Activated CD4-positive, alpha-beta T cell treated with anti-CD3 and anti-CD28 coated beads, Interleukin-2, amount 50 U/mL, for 24 hours (primary cell): ENCODE results near the gene TMEM30A.

ENCODE experiments used
- DNase-seq, 2 donors: peaks; one replicate each; pipeline ENCODE4 v3.0.0-alpha.2; 2020; ENCODE audit warnings: low read depth in 1 of 2, low spot score in 1 of 2

TMEM30A gene

GRCh38 chr6:75292555-75292954, 8.0 kb upstream of the TMEM30A start:
- no peak for DNase-seq

- no peak for DNase-seq
Observed at GRCh38 chr6:75291744-75292143, 7.2 kb upstream of the TMEM30A start.

GRCh38 chr6:75291331-75291730, 6.7 kb upstream of the TMEM30A start:
- DNase-seq = no peak

GRCh38 chr6:75290136-75290945, 5.7 kb upstream of the TMEM30A start:
- DNase-seq = no peak

GRCh38 chr6:75288023-75288422, 3.4 kb upstream of the TMEM30A start:
- no peak for DNase-seq

- DNase-seq = no peak
Observed at GRCh38 chr6:75287424-75287823, 2.8 kb upstream of the TMEM30A start.

- DNase-seq = no peak
Observed at GRCh38 chr6:75286955-75287354, 2.4 kb upstream of the TMEM30A start.

GRCh38 chr6:75285283-75285639, 669 bp upstream of the TMEM30A start:
- no peak for DNase-seq

GRCh38 chr6:75283907-75284631, 523 bp downstream of the TMEM30A start:
- peak in 1 of 2 donors; percentile 3 for DNase-seq

GRCh38 chr6:75282706-75283105, 1.9 kb downstream of the TMEM30A start:
- no peak for DNase-seq

- DNase-seq = no peak
Observed at GRCh38 chr6:75281653-75282052, 2.9 kb downstream of the TMEM30A start.

GRCh38 chr6:75280131-75280855, 4.3 kb downstream of the TMEM30A start:
- DNase-seq = no peak

GRCh38 chr6:75279418-75279817, 5.2 kb downstream of the TMEM30A start:
- DNase-seq = no peak

- no peak for DNase-seq
Observed at GRCh38 chr6:75278474-75279077, 6.0 kb downstream of the TMEM30A start.

GRCh38 chr6:75275067-75275466, 9.5 kb downstream of the TMEM30A start:
- DNase-seq = no peak

- DNase-seq = no peak
Observed at GRCh38 chr6:75273009-75273408, 11.6 kb downstream of the TMEM30A start.

- no peak for DNase-seq
Observed at GRCh38 chr6:75272145-75272840, 12.3 kb downstream of the TMEM30A start.

GRCh38 chr6:75268988-75269354, 15.6 kb downstream of the TMEM30A start:
- no peak for DNase-seq

GRCh38 chr6:75268121-75268987, 16.2 kb downstream of the TMEM30A start:
- no peak for DNase-seq

GRCh38 chr6:75267461-75267860, 17.1 kb downstream of the TMEM30A start:
- DNase-seq = no peak
